HepG2 (cell line): Measurements from ENCODE around the gene SPAG9. TPM values are rescaled to one million over a fixed set of nuclear protein-coding genes. Genes with fewer than 3 reads are reported as not detected.
A peak's percentile ranks its signal among the peaks of the same experiment; 100 is the strongest.

Experiments used
- CENPX ChIP-seq: sonication (generic); formaldehyde crosslinking; IDR thresholded peaks from 2 replicates; pipeline ENCODE4 v1.9.0; 2021; ENCODE audit warnings: mild to moderate bottlenecking, missing genetic modification reagents, moderate library complexity
- FOXK1 ChIP-seq: sonication (generic); formaldehyde crosslinking; IDR thresholded peaks from 2 replicates; pipeline ENCODE4 v1.4.0; 2020; ENCODE audit warnings: low read depth, missing genetic modification reagents, borderline replicate concordance
- HNF4A ChIP-seq: sonication (generic); formaldehyde crosslinking; IDR thresholded peaks from 2 replicates; pipeline ENCODE4 v1.4.0; 2020; ENCODE audit warnings: missing genetic modification reagents
- JDP2 ChIP-seq: sonication (generic); formaldehyde crosslinking; IDR thresholded peaks from 2 replicates; pipeline ENCODE4 v1.8.1; 2022; ENCODE audit warnings: missing genetic modification reagents, borderline replicate concordance
- LCORL ChIP-seq, 2 experiments: fragments of 450-650 bp in 1 of 2; sonication (generic) in 1 of 2; formaldehyde crosslinking in 1 of 2; IDR thresholded peaks; 2 replicates each; pipeline versions ENCODE4 v1.5.0 to v1.6.1; 2017 to 2020; ENCODE audit warnings: antibody characterized with exemption in 1 of 2, missing genetic modification reagents in 1 of 2
- MIXL1 ChIP-seq: IDR thresholded peaks from 2 replicates; pipeline ENCODE4 v1.6.1; 2016
- MYNN ChIP-seq: sonication (generic); formaldehyde crosslinking; IDR thresholded peaks from 2 replicates; pipeline ENCODE4 v1.4.0; 2020; ENCODE audit warnings: mild to moderate bottlenecking, low read depth, missing genetic modification reagents
- NCOR1 ChIP-seq: fragments of 200-600 bp; sonication (generic); IDR thresholded peaks from 2 replicates; pipeline ENCODE4 v1.7.0; 2017; ENCODE audit warnings: antibody characterized with exemption, low read length, borderline replicate concordance
- NR1H2 ChIP-seq: sonication (generic); formaldehyde crosslinking; IDR thresholded peaks from 2 replicates; pipeline ENCODE4 v1.8.1; 2022; ENCODE audit warnings: low read depth, missing genetic modification reagents, borderline replicate concordance
- NR2F6 ChIP-seq, 2 experiments: IDR thresholded peaks; 2 replicates each; pipeline ENCODE4 v1.6.1; 2016; ENCODE audit warnings: antibody characterized with exemption in 1 of 2, mild to moderate bottlenecking in 1 of 2
- RBM39 ChIP-seq: fragments of 200-400 bp; formaldehyde crosslinking; IDR thresholded peaks from one replicate; pipeline ENCODE4 v1.6.1; 2018; ENCODE audit warnings: antibody characterized with exemption, mild to moderate bottlenecking, low read depth, low read length; ENCODE audit not compliant: poor library complexity, severe bottlenecking
- SIX4 ChIP-seq: sonication (generic); formaldehyde crosslinking; IDR thresholded peaks from 2 replicates; pipeline ENCODE4 v1.4.0; 2020; ENCODE audit warnings: missing genetic modification reagents
- SMAD3 ChIP-seq: sonication (generic); formaldehyde crosslinking; IDR thresholded peaks from 2 replicates; pipeline ENCODE4 v1.4.0; 2020; ENCODE audit warnings: missing genetic modification reagents
- TBL1XR1 ChIP-seq: fragments of 150-350 bp; IDR thresholded peaks from 2 replicates; pipeline ENCODE4 v1.6.1; 2014; ENCODE audit warnings: borderline replicate concordance, low read length; ENCODE audit not compliant: partially characterized antibody
- ZFP1 ChIP-seq: IDR thresholded peaks from 2 replicates; pipeline ENCODE4 v1.6.1; 2016
- ZNF263 ChIP-seq: sonication (generic); formaldehyde crosslinking; IDR thresholded peaks from 2 replicates; pipeline ENCODE4 v1.4.0; 2020; ENCODE audit warnings: missing genetic modification reagents
- ZNF350 ChIP-seq: sonication (generic); formaldehyde crosslinking; IDR thresholded peaks from 2 replicates; pipeline ENCODE4 v1.4.0; 2020; ENCODE audit warnings: mild to moderate bottlenecking, low read depth, missing genetic modification reagents, borderline replicate concordance
- ZNF501 ChIP-seq: sonication (generic); formaldehyde crosslinking; IDR thresholded peaks from 2 replicates; pipeline ENCODE4 v1.5.1; 2020; ENCODE audit warnings: mild to moderate bottlenecking, moderate library complexity, missing genetic modification reagents
- ZNF552 ChIP-seq: sonication (generic); formaldehyde crosslinking; IDR thresholded peaks from 2 replicates; pipeline ENCODE4 v1.9.0; 2022; ENCODE audit warnings: missing genetic modification reagents, mild to moderate bottlenecking, borderline replicate concordance
- ZNF607 ChIP-seq: sonication (generic); formaldehyde crosslinking; IDR thresholded peaks from 2 replicates; pipeline ENCODE4 v1.5.1; 2020; ENCODE audit warnings: missing genetic modification reagents, mild to moderate bottlenecking, borderline replicate concordance
- ZNF724P ChIP-seq: sonication (generic); formaldehyde crosslinking; IDR thresholded peaks from 2 replicates; pipeline ENCODE4 v1.8.0; 2022; ENCODE audit warnings: missing genetic modification reagents, borderline replicate concordance
- ZNF83 ChIP-seq: sonication (generic); formaldehyde crosslinking; IDR thresholded peaks from 2 replicates; pipeline ENCODE4 v1.4.0; 2020; ENCODE audit warnings: missing genetic modification reagents, mild to moderate bottlenecking, borderline replicate concordance
- ZSCAN12 ChIP-seq: sonication (generic); formaldehyde crosslinking; IDR thresholded peaks from 2 replicates; pipeline ENCODE4 v1.9.0; 2021; ENCODE audit warnings: mild to moderate bottlenecking, missing genetic modification reagents
- polyA plus RNA-seq, 8 experiments: library from polyadenylated mRNA; depleted of rRNA in 3 of 8; stranded (reverse) in 7 of 8; unstranded in 1 of 8; fragments of >200 nt; fragmentation: Illumina TruSeq in 4 of 8; extraction: Trizol in 4 of 8; gene quantifications; 2 replicates each; pipeline versions ENCODE4 v1.2.1 to v1.2.3, GENCODE V29; 2011 to 2016; ENCODE audit warnings: low read depth in 4 of 8, missing spikeins in 1 of 8, mixed read lengths in 1 of 8; ENCODE audit not compliant: insufficient read depth in 1 of 8
- total RNA-seq, 5 experiments: library from RNA; depleted of rRNA; stranded (reverse); fragments of >200 nt; fragmentation: Illumina TruSeq; extraction: Trizol; gene quantifications; 2 replicates each; pipeline ENCODE4 v1.2.3, GENCODE V29; 2016; ENCODE audit warnings: low read depth in 1 of 5
- TF ChIP-seq, protein P1 (sequence below): sonication (generic); formaldehyde crosslinking; IDR thresholded peaks from 2 replicates; pipeline ENCODE4 v1.5.1; 2020; ENCODE audit warnings: missing genetic modification reagents, mild to moderate bottlenecking, borderline replicate concordance
- TF ChIP-seq, protein P2 (sequence below): IDR thresholded peaks from 2 replicates; pipeline ENCODE4 v1.6.1; 2012; ENCODE audit warnings: low read depth, low read length, improper control_type of control experiment

SPAG9 gene
- total and polyA plus RNA-seq, 2 of the 13 experiments (the other 11 are each of a cell fraction or from before 2014, with no cell fraction given), result 43.2 to 78.6 TPM

DNA sequence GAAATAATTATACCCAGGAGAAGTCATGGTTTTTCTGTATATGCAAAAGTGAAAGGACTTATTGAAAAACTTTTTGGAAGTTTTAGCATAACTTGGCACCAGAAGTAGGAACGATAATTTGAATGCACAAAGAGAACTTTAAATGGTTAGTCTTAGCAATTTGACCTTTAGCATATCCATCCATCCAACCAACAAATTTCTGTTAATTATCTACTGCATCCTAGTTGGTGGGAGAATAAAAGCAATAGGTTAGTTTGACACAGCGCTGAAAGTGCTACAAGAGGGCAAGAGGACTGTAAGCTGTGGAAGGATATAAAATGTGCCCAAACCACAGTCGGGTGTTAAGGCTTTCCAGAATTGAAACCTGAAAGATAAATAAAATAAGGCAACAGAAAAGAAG is 17.6 kb downstream of the SPAG9 start (continued):
- TF ChIP-seq LCORL (IDR thresholded peaks at IDR 0.05) (no peak), LCORL (CRISPR knock-in tag; IDR thresholded peaks at IDR 0.05) (0 out of 2 replicates have a peak, but pooled peaks have one; percentile 38), MIXL1 (CRISPR knock-in tag) (0 out of 2 replicates have a peak, but pooled peaks have one; percentile 37), HNF4A (CRISPR knock-in tag) (0 out of 2 replicates have a peak, but pooled peaks have one; percentile 10), NR2F6 (IDR thresholded peaks at IDR 0.05) (peak; percentile 24; the same call in 1 of the 2 replicates), NR2F6 (CRISPR knock-in tag; IDR thresholded peaks at IDR 0.05) (0 out of 2 replicates have a peak, but pooled peaks have one; percentile 9), NR1H2 (CRISPR knock-in tag) (no peak), ZNF83 (CRISPR knock-in tag) (no peak), FOXK1 (CRISPR knock-in tag) (no peak), CENPX (CRISPR knock-in tag) (no peak), NCOR1 (no peak), SMAD3 (no peak), SIX4 (no peak), RBM39 (no peak), ZNF263 (no peak), ZNF607 (CRISPR knock-in tag) (no peak), ZSCAN12 (CRISPR knock-in tag) (no peak), ZNF552 (CRISPR knock-in tag) (no peak), JDP2 (CRISPR knock-in tag) (no peak), TBL1XR1 (no peak), ZNF724P (no peak), ZNF350 (CRISPR knock-in tag) (no peak), ZNF501 (CRISPR knock-in tag) (no peak), MYNN (CRISPR knock-in tag) (no peak), ZFP1 (CRISPR knock-in tag) (no peak)
- TF ChIP-seq, protein P1, sequence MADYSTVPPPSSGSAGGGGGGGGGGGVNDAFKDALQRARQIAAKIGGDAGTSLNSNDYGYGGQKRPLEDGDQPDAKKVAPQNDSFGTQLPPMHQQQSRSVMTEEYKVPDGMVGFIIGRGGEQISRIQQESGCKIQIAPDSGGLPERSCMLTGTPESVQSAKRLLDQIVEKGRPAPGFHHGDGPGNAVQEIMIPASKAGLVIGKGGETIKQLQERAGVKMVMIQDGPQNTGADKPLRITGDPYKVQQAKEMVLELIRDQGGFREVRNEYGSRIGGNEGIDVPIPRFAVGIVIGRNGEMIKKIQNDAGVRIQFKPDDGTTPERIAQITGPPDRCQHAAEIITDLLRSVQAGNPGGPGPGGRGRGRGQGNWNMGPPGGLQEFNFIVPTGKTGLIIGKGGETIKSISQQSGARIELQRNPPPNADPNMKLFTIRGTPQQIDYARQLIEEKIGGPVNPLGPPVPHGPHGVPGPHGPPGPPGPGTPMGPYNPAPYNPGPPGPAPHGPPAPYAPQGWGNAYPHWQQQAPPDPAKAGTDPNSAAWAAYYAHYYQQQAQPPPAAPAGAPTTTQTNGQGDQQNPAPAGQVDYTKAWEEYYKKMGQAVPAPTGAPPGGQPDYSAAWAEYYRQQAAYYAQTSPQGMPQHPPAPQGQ (CRISPR knock-in tag), result no peak
- TF ChIP-seq, protein P2, sequence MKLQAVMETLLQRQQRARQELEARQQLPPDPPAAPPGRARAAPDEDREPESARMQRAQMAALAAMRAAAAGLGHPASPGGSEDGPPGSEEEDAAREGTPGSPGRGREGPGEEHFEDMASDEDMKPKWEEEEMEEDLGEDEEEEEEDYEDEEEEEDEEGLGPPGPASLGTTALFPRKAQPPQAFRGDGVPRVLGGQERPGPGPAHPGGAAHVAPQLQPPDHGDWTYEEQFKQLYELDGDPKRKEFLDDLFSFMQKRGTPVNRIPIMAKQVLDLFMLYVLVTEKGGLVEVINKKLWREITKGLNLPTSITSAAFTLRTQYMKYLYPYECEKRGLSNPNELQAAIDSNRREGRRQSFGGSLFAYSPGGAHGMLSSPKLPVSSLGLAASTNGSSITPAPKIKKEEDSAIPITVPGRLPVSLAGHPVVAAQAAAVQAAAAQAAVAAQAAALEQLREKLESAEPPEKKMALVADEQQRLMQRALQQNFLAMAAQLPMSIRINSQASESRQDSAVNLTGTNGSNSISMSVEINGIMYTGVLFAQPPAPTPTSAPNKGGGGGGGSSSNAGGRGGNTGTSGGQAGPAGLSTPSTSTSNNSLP, result peak; percentile 28; the same call in 1 of the 2 replicates
